Suprapubic skin (tissue), 4 donors: Measurements from ENCODE around the gene SYNPO2L.

Experiments used
- CTCF ChIP-seq, 2 donors: fragments of 200-600 bp in 1 of 2; fragments of 450-650 bp in 1 of 2; sonication (generic) in 1 of 2; IDR thresholded peaks; one replicate each; pipeline ENCODE4 v1.5.1; 2016 to 2019; ENCODE audit warnings: antibody characterized with exemption in 2 of 2, mild to moderate bottlenecking in 1 of 2, moderate library complexity in 1 of 2
- EP300 ChIP-seq: sonication (generic); formaldehyde crosslinking; IDR thresholded peaks from one replicate; pipeline ENCODE4 v1.6.1; 2017; ENCODE audit warnings: antibody characterized with exemption
- POLR2A ChIP-seq, 2 donors: fragments of 450-650 bp; IDR thresholded peaks; one replicate each; pipeline ENCODE4 v1.6.1; 2017; ENCODE audit warnings: antibody characterized with exemption in 2 of 2, mild to moderate bottlenecking in 2 of 2, moderate library complexity in 2 of 2
- POLR2AphosphoS5 ChIP-seq, 3 donors: sonication (generic); formaldehyde crosslinking; IDR thresholded peaks; one replicate each; pipeline ENCODE4 v1.6.1; 2017; ENCODE audit warnings: antibody characterized with exemption in 3 of 3

GRCh38 chr10:73644767-73645166 lies 11.1 kb downstream of the SYNPO2L start:
- no peak for TF ChIP-seq CTCF (IDR thresholded peaks at IDR 0.05)
- no peak for TF ChIP-seq POLR2AphosphoS5 (IDR thresholded peaks at IDR 0.05)
- TF ChIP-seq EP300: no peak
- no peak for TF ChIP-seq POLR2A (IDR thresholded peaks at IDR 0.05)
